Measurements from ENCODE around the gene DDN. TPM values are rescaled to one million over a fixed set of nuclear protein-coding genes. Genes with fewer than 3 reads are reported as not detected.

DDN gene
- total and polyA plus RNA-seq, 2 donors (not counting 1 experiment from before 2014, with no cell fraction given): 0.10 to 0.75 TPM

- intact Hi-C loops (cut with micrococcal nuclease): loop anchor here (1.0 to 2.0 kb wide), 4 partner anchors 9 to 151 kb away; partner anchors contain the start of gene DDX23
- Histone ChIP-seq H4K20me1 (ENCODE audit: control insufficient read depth, insufficient read depth, low read length, poor library complexity, severe bottlenecking) (peaks cover under 1% of the 10 kb centered on the region), H3K27me3 (replicated peaks in 1 of 4; ENCODE audit: control extremely low read depth in 1 of 4, control insufficient read depth in 3 of 4, insufficient read depth in 4 of 4, low read length in 3 of 4) (peaks cover 2 to 76% (median 41%) of the 10 kb centered on the region in 4 experiments), H3K27ac (ENCODE audit: low read length in 2 of 2) (no peak overlapping the region), H3K4me3 (ENCODE audit: control extremely low read depth in 1 of 5, extremely low read depth in 1 of 5, insufficient read depth in 1 of 5, low read depth in 2 of 5, low read length in 4 of 5) (peak overlapping the region; percentile 52 to 86 (median 63)), H3K9me3 (ENCODE audit: control extremely low read depth in 1 of 3, control insufficient read depth in 2 of 3, insufficient read depth in 1 of 3, low read length in 2 of 3) (peaks cover 0 to 25% (median 0%) of the 10 kb centered on the region in 3 donors), H2AFZ (ENCODE audit: insufficient read depth, low read depth, low read length, poor library complexity, severe bottlenecking) (peak overlapping the region; percentile 86), H3K36me3 (replicated peaks in 1 of 2; ENCODE audit: control extremely low read depth in 1 of 2, control insufficient read depth in 1 of 2, extremely low read depth in 1 of 2, insufficient read depth in 2 of 2, low read length in 1 of 2) (no peaks in the 10 kb centered on the region), H3K4me1 (ENCODE audit: control insufficient read depth in 2 of 2, insufficient read depth in 2 of 2, low read length in 2 of 2) (peaks cover 44 to 50% of the 10 kb centered on the region in 2 donors), H3K9ac (ENCODE audit: low read length) (peak overlapping the region; percentile 76), H3K79me2 (ENCODE audit: control insufficient read depth, insufficient read depth, low read length) (no peaks in the 10 kb centered on the region), H3K4me2 (replicated peaks; ENCODE audit: low read depth, low read length, poor library complexity, severe bottlenecking) (peak overlapping the region; percentile 99)
- 2% methylated on average over 35 of the region's 45 CpGs for WGBS (ENCODE audit: insufficient coverage)
- Mint-ChIP-seq H3K27ac (peak overlapping the region; percentile 82), H3K4me3 (peak overlapping the region; percentile 93), H3K9me3 (ENCODE audit: insufficient read depth) (no peaks in the 10 kb centered on the region), H3K4me1 (peaks cover 54% of the 10 kb centered on the region), H3K27me3 (peaks cover 63% of the 10 kb centered on the region)
- ChIA-PET POLR2A (interaction anchor here (0.6 to 2.8 kb wide), 5 partner anchors 9 to 178 kb away, joined by 4 to 12 read pairs (median 7); partner anchors contain the start of gene DDX23), CTCF (interaction anchor here (0.5 to 9.0 kb wide), 20 partner anchors 9 to 187 kb away, joined by 3 to 71 read pairs (median 8); partner anchors contain the start of genes ARF3, DDX23, FKBP11 and RND1)
- no peak for ATAC-seq (ENCODE audit: low read depth)
- peak; percentile 62 for DNase-seq
- TF ChIP-seq CTCF (IDR thresholded peaks at IDR 0.05) (no peak), EZH2 (IDR thresholded peaks at IDR 0.05; ENCODE audit: borderline replicate concordance, insufficient read depth, low read depth, low read length, poor library complexity, severe bottlenecking) (no peak)
Measured at GRCh38 chr12:48978741-48979601, 20.2 kb downstream of the DDN start.

Measured in B cell (primary cell).